ENCODE results near the gene CPNE5. TPM values are rescaled to one million over a fixed set of nuclear protein-coding genes. Genes with fewer than 3 reads are reported as not detected.

Gene CPNE5
- total and polyA plus RNA-seq, 9 of the 15 experiments (the other 6 are each of a cell fraction or from before 2014, with no cell fraction given): 0.14 to 1.0 (median 0.46) TPM; not detected in 2

GRCh38 chr6:36855750-36856149 is 16.5 kb upstream of the CPNE5 start:
- Histone ChIP-seq H4K20me1 (replicated peaks; ENCODE audit: control insufficient read depth, insufficient read depth, low read length) (no peaks in the 10 kb centered on the region), H3K79me2 (ENCODE audit: control insufficient read depth, insufficient read depth, low read length) (peaks cover 39% of the 10 kb centered on the region), H3K27me3 (ENCODE audit: control insufficient read depth in 2 of 2, insufficient read depth in 2 of 2, low read length in 2 of 2) (no peaks in the 10 kb centered on the region), H3K36me3 (ENCODE audit: control insufficient read depth, insufficient read depth, low read length) (peaks cover 87% of the 10 kb centered on the region), H3K4me2 (ENCODE audit: insufficient read depth, low read length) (no peak overlapping the region), H2AFZ (ENCODE audit: low read depth, low read length) (no peak overlapping the region), H3K27ac (ENCODE audit: extremely low read depth, low read depth, low read length) (no peak overlapping the region), H3K4me3 (no peak overlapping the region), H3K9ac (ENCODE audit: insufficient read depth in 1 of 2, low read depth in 2 of 2, low read length in 2 of 2) (no peak overlapping the region), H3K9me3 (replicated peaks; ENCODE audit: control insufficient read depth, insufficient read depth, low read depth, low read length) (no peaks in the 10 kb centered on the region), H3K4me1 (replicated peaks in 1 of 2; ENCODE audit: control insufficient read depth in 2 of 2, insufficient read depth in 2 of 2, low read length in 2 of 2) (peaks cover 0 to 12% of the 10 kb centered on the region in 2 experiments; a peak in 3 of 5 replicates), H3K9me1 (ENCODE audit: control insufficient read depth, insufficient read depth, low read length) (no peaks in the 10 kb centered on the region)
- TF ChIP-seq HDAC1 (IDR thresholded peaks at IDR 0.05): no peak
- TF ChIP-seq ARHGAP35 (IDR thresholded peaks at IDR 0.05; ENCODE audit: partially characterized antibody): no peak
- TF ChIP-seq WHSC1 (IDR thresholded peaks at IDR 0.05; ENCODE audit: low read length): no peak
- no peak for TF ChIP-seq SLC30A9 (CRISPR knock-in tag; IDR thresholded peaks at IDR 0.05)
- no peak for TF ChIP-seq TEAD2 (tag; IDR thresholded peaks at IDR 0.05)
- no peak for TF ChIP-seq HSF4 (CRISPR knock-in tag; IDR thresholded peaks at IDR 0.05; ENCODE audit: borderline replicate concordance)
- TF ChIP-seq TCF15 (CRISPR knock-in tag; IDR thresholded peaks at IDR 0.05): no peak
- TF ChIP-seq TOE1 (IDR thresholded peaks at IDR 0.05; ENCODE audit: borderline replicate concordance): no peak
- TF ChIP-seq TOE1 (CRISPR knock-in tag; IDR thresholded peaks at IDR 0.05; ENCODE audit: borderline replicate concordance, low read depth): no peak
- no peak for TF ChIP-seq GTF2F1 (IDR thresholded peaks at IDR 0.05; ENCODE audit: low read depth, low read length)
- no peak for TF ChIP-seq TCF7 (IDR thresholded peaks at IDR 0.05; ENCODE audit: borderline replicate concordance)
- TF ChIP-seq RHOXF2B (CRISPR knock-in tag; conservative IDR thresholded peaks at IDR 0.05): no peak
- TF ChIP-seq MCM5 (IDR thresholded peaks at IDR 0.05; ENCODE audit: low read depth): no peak
- TF ChIP-seq POLR2H (tag; IDR thresholded peaks at IDR 0.05; ENCODE audit: low read depth): no peak
- no peak for TF ChIP-seq MYNN (IDR thresholded peaks at IDR 0.05)
- no peak for TF ChIP-seq MYNN (CRISPR knock-in tag; IDR thresholded peaks at IDR 0.05)
- TF ChIP-seq RUNX1 (IDR thresholded peaks at IDR 0.05; ENCODE audit: low read depth): no peak
- TF ChIP-seq CCNT2 (IDR thresholded peaks at IDR 0.05; ENCODE audit: borderline replicate concordance, extremely low read depth, insufficient read length, low read depth, low read length): no peak
- no peak for TF ChIP-seq ZZZ3 (IDR thresholded peaks at IDR 0.05)
- no peak for TF ChIP-seq POLR2AphosphoS5 (IDR thresholded peaks at IDR 0.05; ENCODE audit: control insufficient read depth, insufficient read depth, low read depth, low read length)
- TF ChIP-seq ZNF23 (CRISPR knock-in tag; IDR thresholded peaks at IDR 0.05): no peak
- no peak for TF ChIP-seq HLTF (IDR thresholded peaks at IDR 0.05)
- ATAC-seq (no peak), FAIRE-seq (no peak), DNase-seq (ENCODE audit: extremely low read depth in 1 of 4, low spot score in 3 of 4) (no peak)
- POLR2A ChIA-PET: interaction anchor here (0.6 to 1.0 kb wide), 2 partner anchors 37 to 74 kb away, joined by 3 read pairs; no protein-coding TSS in a partner anchor
- 92% methylated on average over 10 of the region's 10 CpGs for WGBS (ENCODE audit: insufficient coverage, low coverage, missing lambda C conversion rate)
- intact Hi-C loops (cut with micrococcal nuclease) (no loop called here), in situ Hi-C loops (cut with MboI) (no loop called here)
- BruUV-seq (replicated peaks): no TSS peak
- CTCF ChIA-PET (ENCODE audit: low intra/inter-chr PET ratio): no interaction called here
